Glomerular endothelial cell (primary cell): ENCODE data around the gene IRF2BPL. TPM values are rescaled to one million over a fixed set of nuclear protein-coding genes. Genes with fewer than 3 reads are reported as not detected.

Experiments used
- DNase-seq: peaks from one replicate; pipeline ENCODE4 v3.0.0-alpha.2; 2011; ENCODE audit warnings: low read depth, low spot score; ENCODE audit errors: extremely low read depth
- total RNA-seq: library from RNA; depleted of rRNA; stranded (reverse); fragments of >200 nt; gene quantifications from 2 replicates; pipeline ENCODE4 v1.2.3, GENCODE V29; 2015

IRF2BPL gene
- total RNA-seq, 1 donor from 2014 or later: 34.2 TPM

- DNase-seq: no peak
Measured at GRCh38 chr14:77055306-77055705, 26.8 kb upstream of the IRF2BPL start.

GRCh38 chr14:77053046-77053841, 24.7 kb upstream of the IRF2BPL start:
- DNase-seq: no peak

- DNase-seq: no peak
Measured at GRCh38 chr14:77052281-77053044, 24.0 kb upstream of the IRF2BPL start.

GRCh38 chr14:77051116-77051515, 22.6 kb upstream of the IRF2BPL start:
- DNase-seq: no peak

- DNase-seq: no peak
Measured at GRCh38 chr14:77046721-77047120, 18.2 kb upstream of the IRF2BPL start.

- no peak for DNase-seq
Measured at GRCh38 chr14:77045238-77046162, 17.0 kb upstream of the IRF2BPL start.

GRCh38 chr14:77044783-77045237, 16.3 kb upstream of the IRF2BPL start:
- DNase-seq: no peak

- DNase-seq: no peak
Measured at GRCh38 chr14:77043984-77044485, 15.5 kb upstream of the IRF2BPL start.

- DNase-seq: no peak
Measured at GRCh38 chr14:77043177-77043983, 14.9 kb upstream of the IRF2BPL start.

GRCh38 chr14:77041881-77042545, 13.5 kb upstream of the IRF2BPL start:
- no peak for DNase-seq

GRCh38 chr14:77040741-77041653, 12.5 kb upstream of the IRF2BPL start:
- no peak for DNase-seq

GRCh38 chr14:77040059-77040740, 11.7 kb upstream of the IRF2BPL start:
- DNase-seq: peak; percentile 99

- DNase-seq: no peak
Measured at GRCh38 chr14:77039285-77040058, 11.0 kb upstream of the IRF2BPL start.

- DNase-seq: no peak
Measured at GRCh38 chr14:77037938-77038568, 9.5 kb upstream of the IRF2BPL start.

- no peak for DNase-seq
Measured at GRCh38 chr14:77037215-77037937, 8.9 kb upstream of the IRF2BPL start.
